ENCODE results near the gene WSCD2. TPM values are rescaled to one million over a fixed set of nuclear protein-coding genes. Genes with fewer than 3 reads are reported as not detected.

WSCD2 gene
- total RNA-seq, 2 donors from 2014 or later = 0.26 to 1.3 TPM

DNA sequence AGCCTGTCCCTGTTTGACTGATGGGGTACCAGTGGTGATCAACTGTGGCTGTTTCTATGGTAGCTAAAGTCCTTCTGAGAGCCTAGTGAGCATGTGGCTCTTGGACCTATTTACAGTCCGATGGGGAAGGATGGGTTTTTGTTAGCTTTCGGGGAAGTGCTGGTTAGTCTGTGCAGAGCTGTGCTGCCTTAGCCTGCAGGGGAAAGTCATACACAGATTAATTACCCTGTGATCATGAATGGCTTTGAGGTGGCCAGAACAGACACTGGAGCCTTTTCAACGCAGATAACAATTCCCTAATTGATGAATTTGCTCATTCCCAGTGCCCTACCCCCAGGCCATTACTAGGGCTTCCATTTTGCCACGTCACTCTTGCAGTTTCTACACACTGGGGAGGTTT, 99.7 kb downstream of the WSCD2 start:
- ATAC-seq (no peak), DNase-seq (no peak)
- no peaks in the 10 kb centered on the region for H3K4me1 ChIP-seq
- no peak overlapping the region for H3K4me3 ChIP-seq
- H3K36me3 ChIP-seq (replicated peaks in 1 of 2; ENCODE audit: insufficient read depth in 1 of 2, low read depth in 2 of 2) = no peaks in the 10 kb centered on the region
- WGBS, 2 donors = 32 to 42% methylated on average over 4 of the region's 4 CpGs
- no peaks in the 10 kb centered on the region for H3K9me3 ChIP-seq
- no peak overlapping the region for H3K27ac ChIP-seq
- TF ChIP-seq, protein P1, sequence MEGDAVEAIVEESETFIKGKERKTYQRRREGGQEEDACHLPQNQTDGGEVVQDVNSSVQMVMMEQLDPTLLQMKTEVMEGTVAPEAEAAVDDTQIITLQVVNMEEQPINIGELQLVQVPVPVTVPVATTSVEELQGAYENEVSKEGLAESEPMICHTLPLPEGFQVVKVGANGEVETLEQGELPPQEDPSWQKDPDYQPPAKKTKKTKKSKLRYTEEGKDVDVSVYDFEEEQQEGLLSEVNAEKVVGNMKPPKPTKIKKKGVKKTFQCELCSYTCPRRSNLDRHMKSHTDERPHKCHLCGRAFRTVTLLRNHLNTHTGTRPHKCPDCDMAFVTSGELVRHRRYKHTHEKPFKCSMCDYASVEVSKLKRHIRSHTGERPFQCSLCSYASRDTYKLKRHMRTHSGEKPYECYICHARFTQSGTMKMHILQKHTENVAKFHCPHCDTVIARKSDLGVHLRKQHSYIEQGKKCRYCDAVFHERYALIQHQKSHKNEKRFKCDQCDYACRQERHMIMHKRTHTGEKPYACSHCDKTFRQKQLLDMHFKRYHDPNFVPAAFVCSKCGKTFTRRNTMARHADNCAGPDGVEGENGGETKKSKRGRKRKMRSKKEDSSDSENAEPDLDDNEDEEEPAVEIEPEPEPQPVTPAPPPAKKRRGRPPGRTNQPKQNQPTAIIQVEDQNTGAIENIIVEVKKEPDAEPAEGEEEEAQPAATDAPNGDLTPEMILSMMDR (IDR thresholded peaks at IDR 0.05) = no peak
- no peak for TF ChIP-seq POLR2A (IDR thresholded peaks at IDR 0.05)
- intact Hi-C loops (cut with DNase I) = no loop called here
- no peaks in the 10 kb centered on the region for H3K27me3 ChIP-seq

DNA sequence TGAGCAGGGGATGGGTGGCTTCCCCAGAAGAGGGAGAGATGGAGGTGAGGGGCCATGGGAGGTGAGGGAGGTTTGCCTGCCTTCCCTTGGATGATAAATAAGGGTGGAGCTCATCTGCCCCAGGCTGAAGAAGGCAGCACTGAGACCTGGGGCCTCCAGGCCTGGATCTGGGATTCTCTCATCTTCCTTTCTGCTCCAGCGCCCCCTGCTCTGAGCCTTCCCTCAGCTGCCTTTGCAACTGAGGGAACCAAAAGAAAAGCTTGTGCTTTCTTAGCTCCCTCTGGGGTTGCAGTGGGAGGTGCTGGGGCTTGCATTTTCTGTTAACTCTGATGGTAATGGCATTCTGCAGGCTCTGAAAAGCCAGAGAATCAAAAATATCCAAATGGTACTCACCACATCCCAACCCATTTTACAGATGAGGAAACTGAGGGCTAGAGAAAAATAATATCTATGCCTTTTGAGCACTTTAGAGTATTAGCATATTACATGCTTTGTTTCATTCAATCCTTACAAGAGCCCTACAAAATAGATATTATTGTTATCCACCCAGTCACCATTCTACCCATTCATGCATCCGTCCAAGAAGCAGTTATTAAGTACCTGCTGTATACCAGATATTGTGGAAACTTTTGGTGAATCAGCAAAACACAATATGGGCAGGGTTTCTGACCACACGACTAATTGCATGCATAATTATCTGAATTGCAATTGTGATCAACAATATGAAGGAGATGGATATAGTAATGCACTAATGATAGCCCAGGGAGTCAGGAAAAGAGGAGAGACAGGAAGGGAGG, 102.2 kb downstream of the WSCD2 start:
- WGBS, 2 donors = 22 to 24% methylated on average over 3 of the region's 3 CpGs

DNA sequence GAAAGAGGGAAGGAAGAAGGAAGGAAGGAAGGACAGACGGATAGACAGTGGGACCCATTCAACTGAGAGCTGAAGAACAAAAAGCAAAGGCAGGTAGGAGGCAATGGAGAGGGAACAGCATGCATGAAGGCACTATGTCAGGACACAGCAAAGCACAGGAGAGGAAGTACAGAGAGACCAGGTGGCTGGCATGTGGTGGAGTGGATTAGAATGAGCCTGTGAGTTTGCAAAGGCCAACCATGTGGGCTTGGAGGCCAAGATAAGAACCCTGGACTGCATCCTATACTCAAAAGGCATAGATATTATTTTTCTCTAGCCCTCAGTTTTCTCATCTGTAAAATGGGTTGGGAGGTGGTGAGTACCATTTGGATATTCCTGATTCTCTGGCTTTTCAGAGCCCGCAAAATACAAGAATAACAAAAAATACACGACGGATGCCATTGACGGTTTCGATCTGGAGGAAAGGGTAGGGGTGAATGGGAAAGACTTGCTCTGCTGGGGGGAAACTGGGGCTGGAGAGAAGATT, 102.9 kb downstream of the WSCD2 start:
- Histone ChIP-seq H3K9me3 (no peaks in the 10 kb centered on the region), H3K27me3 (no peaks in the 10 kb centered on the region), H3K4me3 (no peak overlapping the region), H3K36me3 (replicated peaks in 1 of 2; ENCODE audit: insufficient read depth in 1 of 2, low read depth in 2 of 2) (no peaks in the 10 kb centered on the region), H3K4me1 (no peaks in the 10 kb centered on the region), H3K27ac (no peak overlapping the region)
- WGBS, 2 donors = 74 to 75% methylated on average over 6 of the region's 6 CpGs
- DNase-seq = no peak
- intact Hi-C loops (cut with DNase I) = no loop called here
- no peak for ATAC-seq
- TF ChIP-seq POLR2A (IDR thresholded peaks at IDR 0.05) = no peak
- TF ChIP-seq, protein P1 (IDR thresholded peaks at IDR 0.05) = no peak

More for the DNA sequence above, 102.2 kb downstream of the WSCD2 start:
- no peaks in the 10 kb centered on the region for H3K27me3 ChIP-seq
- no peak for TF ChIP-seq POLR2A (IDR thresholded peaks at IDR 0.05)
- TF ChIP-seq, protein P1 (IDR thresholded peaks at IDR 0.05) = no peak
- ATAC-seq (no peak), DNase-seq (no peak)
- no peaks in the 10 kb centered on the region for H3K36me3 ChIP-seq (replicated peaks in 1 of 2; ENCODE audit: insufficient read depth in 1 of 2, low read depth in 2 of 2)
- H3K27ac ChIP-seq = no peak overlapping the region
- intact Hi-C loops (cut with DNase I) = no loop called here
- H3K9me3 ChIP-seq = no peaks in the 10 kb centered on the region
- H3K4me1 ChIP-seq = no peaks in the 10 kb centered on the region
- H3K4me3 ChIP-seq = no peak overlapping the region

DNA sequence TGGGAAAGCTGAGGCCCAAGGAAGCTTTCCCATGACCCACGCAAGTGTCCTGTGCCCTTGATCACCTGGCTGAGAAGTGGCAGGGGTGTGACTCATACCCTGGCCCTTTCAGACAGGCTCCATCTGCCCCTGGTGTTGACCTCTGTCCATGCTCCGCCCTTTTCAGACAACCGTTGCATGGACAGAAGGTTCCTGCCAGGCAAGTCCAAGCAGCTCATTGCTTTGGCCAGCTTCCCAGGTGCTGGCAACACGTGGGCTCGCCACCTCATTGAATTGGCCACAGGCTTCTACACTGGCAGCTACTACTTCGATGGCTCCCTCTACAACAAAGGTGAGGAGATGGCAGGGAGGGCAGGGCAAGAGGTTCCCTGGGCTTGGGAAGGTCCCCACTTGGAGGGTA, 103.5 kb downstream of the WSCD2 start:
- no peaks in the 10 kb centered on the region for H3K4me1 ChIP-seq
- TF ChIP-seq, protein P1 (IDR thresholded peaks at IDR 0.05) = no peak
- no peak for TF ChIP-seq POLR2A (IDR thresholded peaks at IDR 0.05)
- H3K27me3 ChIP-seq = no peaks in the 10 kb centered on the region
- DNase-seq = peak in 1 of 4 donors; percentile 19
- 33 to 43% methylated on average over 4 to 6 of the region's 6 CpGs for WGBS, 2 donors
- intact Hi-C loops (cut with DNase I) = no loop called here
- no peak overlapping the region for H3K4me3 ChIP-seq
- no peak for ATAC-seq
- H3K9me3 ChIP-seq = no peaks in the 10 kb centered on the region
- H3K27ac ChIP-seq = no peak overlapping the region
- H3K36me3 ChIP-seq (replicated peaks in 1 of 2; ENCODE audit: insufficient read depth in 1 of 2, low read depth in 2 of 2) = no peaks in the 10 kb centered on the region

Measured in body of pancreas (tissue), 4 donors.